GM18519 (cell line): ENCODE data around the gene PAXX.
"Not testable (repeated sequence)": the region's sequence is repeated elsewhere in the genome, so short reads cannot be mapped to it uniquely, and the experiment has no call there.

Experiments
- ATAC-seq: cut with Tn5 transposase; IDR thresholded peaks from one replicate; pipeline ENCODE4 v1.9.1; 2021; ENCODE audit warnings: mild to moderate bottlenecking, moderate library complexity; ENCODE audit not compliant: unreplicated experiment, low FRiP score

Gene PAXX

GRCh38 chr9:136997830-136998234 is 5.6 kb downstream of the PAXX start:
- no peak for ATAC-seq

DNA sequence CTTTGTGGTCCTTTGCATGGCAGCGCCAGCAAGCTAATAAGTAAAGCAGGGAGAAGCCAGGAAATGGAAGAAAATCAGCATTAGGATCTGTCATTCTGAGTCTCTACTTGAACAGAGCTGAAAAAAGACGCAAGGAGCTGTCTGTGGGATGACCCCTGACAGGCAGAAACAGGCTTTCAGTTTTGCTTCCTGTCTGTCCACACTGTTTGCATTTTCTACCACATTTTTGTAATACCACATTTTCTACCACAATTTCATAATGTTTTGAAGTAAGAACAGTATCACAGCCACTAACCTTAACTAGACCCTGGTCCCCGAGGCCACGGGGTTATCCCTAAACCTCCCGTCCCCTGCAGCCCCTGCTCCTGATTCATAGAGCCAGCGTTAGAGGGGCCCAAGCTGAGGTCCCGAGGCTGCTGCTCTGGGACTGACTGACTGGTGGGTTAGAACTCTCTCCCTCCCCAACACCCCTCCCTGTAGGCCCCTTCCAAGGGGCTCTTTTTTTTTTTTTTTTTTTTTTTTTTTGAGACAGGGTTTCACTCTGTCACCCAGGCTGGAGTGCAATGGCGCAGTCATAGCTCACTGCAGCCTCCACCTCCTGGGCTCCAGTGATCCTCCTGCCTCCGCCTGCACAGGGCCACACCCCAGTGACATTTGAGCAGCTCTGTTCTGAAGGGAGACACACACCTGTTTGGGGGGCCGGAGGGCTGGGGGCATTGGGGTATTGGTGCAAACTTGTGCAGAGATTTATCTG is 8.1 kb downstream of the PAXX start:
- ATAC-seq: peak; percentile 47

- ATAC-seq: no peak
Measured at GRCh38 chr9:137001857-137002645, 9.8 kb downstream of the PAXX start.

GRCh38 chr9:137002646-137003041 is 10.4 kb downstream of the PAXX start:
- no peak for ATAC-seq

DNA sequence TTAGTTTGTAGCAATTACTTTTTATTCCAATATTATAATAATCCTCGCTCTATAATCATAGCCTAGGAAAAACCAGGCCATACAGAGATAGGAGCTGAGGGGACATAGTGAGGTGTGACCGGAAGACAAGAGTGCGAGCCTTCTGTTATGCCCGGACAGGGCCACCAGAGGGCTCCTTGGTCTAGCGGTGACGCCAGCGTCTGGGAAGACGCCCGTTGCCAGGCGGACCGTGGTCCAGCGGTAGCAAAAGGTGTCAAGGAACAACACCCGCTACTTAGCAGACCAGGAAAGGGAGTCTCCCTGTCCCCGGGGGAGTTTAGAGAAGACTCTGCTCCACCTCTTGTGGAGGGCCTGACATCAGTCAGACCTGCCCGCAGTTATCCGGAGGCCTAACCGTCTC is 12.1 kb downstream of the PAXX start:
- not testable (repeated sequence) for ATAC-seq

GRCh38 chr9:137006116-137007003 is 14.1 kb downstream of the PAXX start:
- ATAC-seq: no peak

GRCh38 chr9:137007108-137007815 is 15.0 kb downstream of the PAXX start:
- ATAC-seq: no peak

- ATAC-seq: no peak
Measured at GRCh38 chr9:137007816-137008270, 15.6 kb downstream of the PAXX start.

DNA sequence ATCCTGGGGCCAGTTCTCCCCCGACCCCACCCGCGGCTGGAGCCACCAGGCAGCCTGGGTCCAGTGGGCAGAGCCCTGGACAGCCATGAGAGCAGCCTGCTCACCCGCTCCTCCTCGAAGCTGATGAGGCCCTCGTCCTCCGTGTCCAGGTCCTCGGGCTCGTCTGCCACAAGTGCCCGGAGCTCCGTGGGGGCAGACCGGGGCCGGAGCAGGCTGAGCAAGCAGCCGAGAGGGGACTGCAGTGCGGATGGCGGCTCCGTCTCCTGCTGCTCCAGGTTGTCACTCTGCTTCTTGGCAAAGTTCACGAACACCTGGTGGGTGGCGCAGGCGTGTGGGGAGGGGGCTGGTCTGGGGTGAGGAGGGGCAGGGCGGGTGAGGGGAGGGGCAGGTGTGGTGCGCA is 16.1 kb downstream of the PAXX start:
- ATAC-seq: no peak

DNA sequence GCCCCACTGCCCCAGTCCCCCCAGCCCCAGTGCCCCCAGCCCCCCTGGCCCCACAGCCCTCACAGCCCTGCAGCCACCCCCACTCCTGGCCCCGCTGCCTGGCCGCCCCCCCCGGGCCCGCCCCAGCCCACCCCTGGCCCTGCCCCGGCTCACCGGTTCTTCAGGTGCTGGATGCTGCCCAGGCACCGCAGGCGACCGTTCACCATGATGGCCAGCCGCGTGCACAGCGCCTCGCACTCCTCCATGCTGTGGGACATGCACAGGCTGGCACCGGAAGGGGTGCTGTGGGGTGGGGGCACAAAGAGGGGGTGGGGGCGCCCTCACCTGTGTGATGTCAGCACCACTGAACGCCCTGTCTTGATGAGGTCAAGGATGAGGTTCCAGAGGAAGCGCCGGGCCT is 17.0 kb downstream of the PAXX start:
- ATAC-seq: no peak

DNA sequence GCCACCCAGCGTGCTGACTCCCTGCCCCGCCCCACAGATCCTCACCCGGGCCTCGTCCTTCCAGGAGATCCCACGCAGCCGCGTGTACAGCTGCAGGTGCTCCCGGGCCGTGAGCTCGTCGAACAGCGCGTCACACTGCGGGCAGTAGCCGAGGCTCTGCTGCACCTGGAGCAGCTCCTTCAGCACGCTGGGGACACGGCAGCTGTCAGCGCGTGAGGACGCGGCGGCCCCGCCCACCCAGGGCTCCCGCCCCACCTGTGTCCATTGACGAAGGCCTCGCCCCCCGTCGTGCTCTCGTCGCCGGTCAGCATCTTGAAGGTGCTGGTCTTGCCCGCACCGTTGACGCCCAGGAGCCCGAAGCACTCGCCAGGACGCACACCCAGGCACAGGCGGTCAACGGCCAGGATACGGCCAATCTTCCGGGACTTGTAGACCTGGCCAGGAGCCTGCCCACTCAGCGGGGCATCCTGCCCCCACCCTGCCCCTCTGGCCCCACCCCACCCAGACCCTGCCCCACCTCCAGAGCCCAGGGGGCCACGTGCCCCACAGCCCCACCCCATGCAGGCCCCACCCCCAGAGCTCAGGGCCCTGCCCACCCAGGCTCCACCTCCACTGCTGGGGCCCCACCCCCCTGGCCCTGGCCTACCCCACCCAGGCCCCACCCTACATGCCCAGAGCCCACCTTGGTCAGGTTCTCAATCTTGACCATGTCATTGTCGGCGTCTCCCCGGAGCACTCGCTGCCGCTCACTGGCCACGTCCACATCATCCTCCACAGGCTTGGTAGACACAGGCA is 17.9 kb downstream of the PAXX start:
- no peak for ATAC-seq

GRCh38 chr9:137011156-137011555 is 18.9 kb downstream of the PAXX start:
- no peak for ATAC-seq

- ATAC-seq: no peak
Measured at GRCh38 chr9:137011907-137012675, 19.9 kb downstream of the PAXX start.

DNA sequence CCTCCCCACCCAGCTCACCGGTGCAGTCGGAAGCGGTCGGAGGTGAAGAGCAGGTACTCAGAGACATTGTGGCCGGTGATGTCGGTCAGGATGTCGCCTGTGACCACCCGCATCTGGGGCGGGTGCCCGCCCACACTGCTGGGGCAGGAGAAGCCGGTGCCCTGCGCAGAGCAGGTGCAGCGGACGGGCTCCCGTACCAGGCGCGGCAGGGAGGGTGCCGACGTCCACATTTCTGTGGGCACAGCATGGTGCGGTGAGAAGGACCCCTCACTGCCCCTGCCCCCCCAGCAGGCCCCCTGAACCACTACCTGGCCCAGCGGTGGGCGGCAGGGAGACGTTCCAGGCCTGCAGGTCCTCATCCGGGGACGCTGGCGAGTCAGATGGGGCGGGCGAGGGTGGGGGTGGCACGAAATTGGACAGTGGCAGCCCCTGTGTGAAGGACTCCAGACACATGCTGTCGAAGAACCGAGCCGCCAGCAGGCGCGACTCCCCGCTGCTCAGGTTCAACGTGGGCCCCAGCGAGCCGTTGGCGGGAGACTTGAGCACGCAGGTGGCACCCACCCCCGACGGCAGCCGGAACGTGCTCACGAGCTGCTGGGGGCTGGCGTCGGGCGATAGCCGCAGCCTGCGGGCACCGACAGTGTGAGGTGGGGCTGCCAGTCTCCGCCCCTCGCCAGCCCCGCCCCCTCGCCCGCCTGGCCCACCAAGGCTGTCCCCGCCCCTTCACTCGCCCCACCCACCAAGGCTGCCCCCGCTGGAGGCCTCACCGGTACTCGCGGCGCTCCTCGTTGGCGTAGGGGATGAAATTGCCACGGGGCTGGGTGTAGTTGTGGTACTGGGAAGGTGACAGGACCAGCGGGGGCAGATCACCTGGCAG is 20.7 kb downstream of the PAXX start:
- no peak for ATAC-seq

DNA sequence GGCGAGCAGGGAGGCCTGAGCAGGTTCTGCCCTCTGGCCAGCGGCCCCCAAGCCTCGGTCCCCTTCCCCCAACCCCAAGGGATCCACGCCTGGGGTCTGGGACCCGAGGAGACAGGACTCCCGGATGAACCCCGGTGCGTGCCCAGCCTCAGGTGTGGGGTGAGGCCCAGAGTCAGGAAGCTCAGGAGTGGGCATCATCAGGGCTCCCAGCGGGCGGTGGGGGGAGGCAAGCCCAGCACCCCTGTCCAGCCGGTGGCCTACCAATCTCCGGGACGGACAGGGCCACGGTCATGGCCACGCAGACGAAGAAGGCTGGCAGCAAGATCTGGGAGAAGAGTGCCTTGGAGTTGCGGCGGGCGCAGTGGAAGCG is 21.3 kb downstream of the PAXX start:
- ATAC-seq: no peak

- ATAC-seq: no peak
Measured at GRCh38 chr9:137014166-137014565, 21.9 kb downstream of the PAXX start.

- no peak for ATAC-seq
Measured at GRCh38 chr9:137014776-137015539, 22.7 kb downstream of the PAXX start.
